ENCODE data around the gene PRL. TPM values are rescaled to one million over a fixed set of nuclear protein-coding genes. Genes with fewer than 3 reads are reported as not detected.

Gene PRL
- total and polyA plus RNA-seq, 2 experiments from 2014 or later, result not detected

DNA sequence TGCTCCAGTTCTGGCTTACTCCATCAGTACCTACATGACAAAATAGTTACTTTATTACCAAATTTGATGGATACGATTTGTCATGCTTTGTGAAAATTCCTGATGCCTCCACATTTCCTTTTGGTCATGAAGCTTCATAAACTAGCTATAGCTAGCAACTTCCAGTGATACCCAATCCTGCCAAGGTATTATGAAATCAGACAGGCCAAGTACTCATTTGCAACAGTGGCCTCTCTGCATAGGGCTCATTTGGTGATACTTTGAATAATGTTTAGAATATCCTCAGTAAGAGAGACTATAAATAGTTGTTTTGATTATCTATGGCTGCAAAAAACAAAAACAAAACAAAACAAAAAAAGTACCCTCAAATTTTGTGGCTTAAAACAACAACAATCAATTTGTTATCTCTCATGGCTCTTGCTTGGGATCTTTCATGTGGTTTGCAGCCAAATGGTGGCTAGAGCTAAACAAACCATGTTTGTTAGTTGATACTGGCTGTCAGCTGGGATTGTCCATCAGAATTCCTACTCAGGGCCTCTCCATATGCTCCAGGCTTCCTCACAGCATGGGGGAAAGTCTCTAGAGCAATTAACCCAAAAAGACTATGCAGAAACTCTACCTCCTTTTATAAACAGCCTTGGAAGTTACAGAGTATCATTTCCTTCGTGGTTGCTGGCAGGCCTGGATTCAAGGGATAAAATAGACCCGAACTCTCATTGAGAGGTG is 10.1 kb upstream of the PRL start:
- peaks cover 27% of the 10 kb centered on the region for H3K9me3 Mint-ChIP-seq

More for the DNA sequence above, 10.1 kb upstream of the PRL start:
- no peak for ATAC-seq
- Histone ChIP-seq H4K20me1 (replicated peaks; ENCODE audit: insufficient read depth) (no peaks in the 10 kb centered on the region), H3K4me3 (no peak overlapping the region), H3F3A (replicated peaks; ENCODE audit: low read depth) (no peaks in the 10 kb centered on the region), H3K9me2 (ENCODE audit: insufficient read depth) (no peaks in the 10 kb centered on the region), H3K27ac (ENCODE audit: low read depth) (no peak overlapping the region), H3K4me2 (no peak overlapping the region), H2AFZ (0 out of 2 replicates have a peak overlapping the region, but pooled peaks have one; percentile 24), H3K79me2 (replicated peaks; ENCODE audit: insufficient read depth) (no peaks in the 10 kb centered on the region), H3K36me3 (ENCODE audit: insufficient read depth) (peaks cover 12% of the 10 kb centered on the region), H3K4me1 (ENCODE audit: insufficient read depth) (no peaks in the 10 kb centered on the region), H3K27me3 (ENCODE audit: insufficient read depth) (no peaks in the 10 kb centered on the region)
- Mint-ChIP-seq H3K27me3 (ENCODE audit: insufficient read depth, low read depth, poor library complexity) (no peaks in the 10 kb centered on the region), H3K27ac (no peak overlapping the region; the same call in 1 of the 2 replicates), H3K4me1 (peaks cover 6% of the 10 kb centered on the region; the same call in 2 of the 3 replicates), H3K4me3 (no peak overlapping the region), H3K36me3 (ENCODE audit: low read depth) (peaks cover 18% of the 10 kb centered on the region)
- no peak for DNase-seq (ENCODE audit: low spot score)
- TF ChIP-seq ZNF462 (CRISPR knock-in tag; IDR thresholded peaks at IDR 0.05) (no peak), ZNF114 (CRISPR knock-in tag; IDR thresholded peaks at IDR 0.05) (no peak), CTCF (conservative IDR thresholded peaks at IDR 0.05; ENCODE audit: low read depth in 2 of 2) (no peak), NANOG (IDR thresholded peaks at IDR 0.05; ENCODE audit: borderline replicate concordance) (no peak)
- TF ChIP-seq, protein P1, sequence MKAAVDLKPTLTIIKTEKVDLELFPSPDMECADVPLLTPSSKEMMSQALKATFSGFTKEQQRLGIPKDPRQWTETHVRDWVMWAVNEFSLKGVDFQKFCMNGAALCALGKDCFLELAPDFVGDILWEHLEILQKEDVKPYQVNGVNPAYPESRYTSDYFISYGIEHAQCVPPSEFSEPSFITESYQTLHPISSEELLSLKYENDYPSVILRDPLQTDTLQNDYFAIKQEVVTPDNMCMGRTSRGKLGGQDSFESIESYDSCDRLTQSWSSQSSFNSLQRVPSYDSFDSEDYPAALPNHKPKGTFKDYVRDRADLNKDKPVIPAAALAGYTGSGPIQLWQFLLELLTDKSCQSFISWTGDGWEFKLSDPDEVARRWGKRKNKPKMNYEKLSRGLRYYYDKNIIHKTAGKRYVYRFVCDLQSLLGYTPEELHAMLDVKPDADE (IDR thresholded peaks at IDR 0.05), result no peak

All from GM23338 (cell line).